PC-9 (cell line): Measurements from ENCODE around the gene LAMTOR2. TPM values are rescaled to one million over a fixed set of nuclear protein-coding genes. Genes with fewer than 3 reads are reported as not detected.

Experiments used
- BruUV-seq: library from RNA; stranded (reverse); fragments of 400-500 nt; replicated peaks from 2 replicates; lab custom pipeline; 2021; lab: Mats Ljungman, UMichigan
- CTCF ChIA-PET: fragments of 300-600 bp; sonication (Branson Sonifier 250); formaldehyde crosslinking; loops from one replicate; lab custom pipeline; 2022; ENCODE audit warnings: antibody characterized with exemption; lab: Charles Lee
- POLR2A ChIA-PET: fragments of 300-600 bp; sonication (Branson Sonifier 250); formaldehyde crosslinking; loops from one replicate; lab custom pipeline; 2022; ENCODE audit warnings: antibody characterized with exemption; ENCODE audit not compliant: unreplicated experiment; lab: Charles Lee
- DNase-seq, 2 experiments: peaks; one replicate each; pipeline versions ENCODE4 v3.0.0 to v3.0.0-alpha.2; 2015 to 2022; ENCODE audit warnings: mixed read lengths in 1 of 2
- H2AFZ ChIP-seq: fragments of 200-600 bp; sonication (generic); 2 replicates; pipeline ENCODE4 v1.8.1; 2017; ENCODE audit warnings: antibody characterized with exemption
- H3F3A ChIP-seq: fragments of 200-600 bp; sonication (generic); 2 replicates; pipeline ENCODE4 v1.8.1; 2017; ENCODE audit warnings: antibody characterized with exemption, mild to moderate bottlenecking, low read depth; ENCODE audit not compliant: insufficient read depth
- H3K27ac ChIP-seq: fragments of 200-600 bp; sonication (generic); 2 replicates; pipeline ENCODE4 v1.6.1; 2016; ENCODE audit warnings: mixed run types
- H3K27me3 ChIP-seq: fragments of 200-600 bp; sonication (generic); 2 replicates; pipeline ENCODE4 v1.6.1; 2016; ENCODE audit warnings: low read depth, mixed run types; ENCODE audit not compliant: insufficient read depth
- H3K36me3 ChIP-seq: fragments of 200-600 bp; sonication (generic); 2 replicates; pipeline ENCODE4 v1.6.1; 2016; ENCODE audit warnings: low read depth, mixed run types
- H3K4me1 ChIP-seq: fragments of 200-600 bp; sonication (generic); replicated peaks from 2 replicates; pipeline ENCODE4 v1.6.1; 2016; ENCODE audit warnings: mixed run types; ENCODE audit not compliant: insufficient read depth
- H3K4me2 ChIP-seq: fragments of 200-600 bp; sonication (generic); 2 replicates; pipeline ENCODE4 v1.6.1; 2017; ENCODE audit warnings: mixed run types
- H3K4me3 ChIP-seq: fragments of 200-600 bp; sonication (generic); 2 replicates; pipeline ENCODE4 v1.6.1; 2016; ENCODE audit warnings: mixed run types
- H3K79me2 ChIP-seq: fragments of 200-600 bp; sonication (generic); 2 replicates; pipeline ENCODE4 v1.6.1; 2017; ENCODE audit warnings: low read depth, mixed run types
- H3K9me2 ChIP-seq: fragments of 200-600 bp; sonication (generic); 2 replicates; pipeline ENCODE4 v1.8.1; 2017; ENCODE audit warnings: mild to moderate bottlenecking; ENCODE audit not compliant: insufficient read depth
- H3K9me3 ChIP-seq: fragments of 200-600 bp; sonication (generic); 2 replicates; pipeline ENCODE4 v1.8.1; 2016; ENCODE audit warnings: low read depth; ENCODE audit not compliant: insufficient read depth
- H4K20me1 ChIP-seq: fragments of 200-600 bp; sonication (generic); 2 replicates; pipeline ENCODE4 v1.8.1; 2017; ENCODE audit not compliant: insufficient read depth
- EZH2 ChIP-seq: fragments of 200-600 bp; sonication (generic); IDR thresholded peaks from 2 replicates; pipeline ENCODE4 v1.8.0; 2017; ENCODE audit warnings: antibody characterized with exemption, low read depth
- intact Hi-C: fragments of 100-400 bp; cut with micrococcal nuclease; formaldehyde crosslinking; loops from one replicate; pipeline ENCODE4 v1.10.0; 2022; ENCODE audit not compliant: unreplicated experiment
- total RNA-seq: library from RNA; stranded (reverse); gene quantifications from 2 replicates; pipeline ENCODE4 v1.2.3, GENCODE V29; 2021
- TF ChIP-seq, protein P1 (sequence below): fragments of 200-600 bp; sonication (generic); conservative IDR thresholded peaks from 2 replicates; pipeline ENCODE4 v1.6.1; 2017; ENCODE audit warnings: mixed run types, antibody characterized with exemption, mild to moderate bottlenecking, moderate library complexity

LAMTOR2 gene
- total RNA-seq, 1 experiment from 2014 or later = 76.8 TPM

DNA sequence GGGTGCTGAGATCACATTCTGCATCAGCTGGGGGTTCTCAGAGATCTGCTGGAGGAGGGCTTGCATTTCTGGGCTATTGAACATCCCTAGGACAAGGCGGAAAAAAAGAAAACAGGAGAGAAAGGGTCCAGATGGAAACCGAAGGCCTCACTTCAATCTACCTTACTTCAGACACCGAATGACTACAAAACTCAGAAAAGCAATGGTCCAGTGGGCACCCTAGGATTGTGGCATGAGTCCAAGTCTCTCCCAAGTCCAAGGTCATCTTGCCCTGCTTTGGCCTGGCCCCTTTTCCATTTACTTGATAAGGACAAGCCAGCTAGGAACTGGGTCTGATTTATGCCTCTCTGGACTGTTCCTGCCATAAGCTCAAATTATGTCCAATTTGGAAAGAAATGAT is 11.8 kb upstream of the LAMTOR2 start:
- no peaks in the 10 kb centered on the region for H3K79me2 ChIP-seq
- H3K27me3 ChIP-seq = no peaks in the 10 kb centered on the region
- H3K4me1 ChIP-seq = peaks cover 20% of the 10 kb centered on the region
- ChIA-PET CTCF (no interaction called here), POLR2A (no interaction called here)
- DNase-seq = no peak
- H3K9me3 ChIP-seq = no peaks in the 10 kb centered on the region
- no peak overlapping the region for H3K4me2 ChIP-seq
- peaks cover 15% of the 10 kb centered on the region; the same call in 1 of the 2 replicates for H3K36me3 ChIP-seq
- H4K20me1 ChIP-seq = no peaks in the 10 kb centered on the region
- BruUV-seq = no TSS peak
- H3K27ac ChIP-seq = no peak overlapping the region
- intact Hi-C loops = no loop called here
- H3F3A ChIP-seq = peaks cover 45% of the 10 kb centered on the region
- H2AFZ ChIP-seq = no peak overlapping the region
- H3K4me3 ChIP-seq = no peak overlapping the region
- H3K9me2 ChIP-seq = no peaks in the 10 kb centered on the region
- TF ChIP-seq EZH2 = no peak
- TF ChIP-seq, protein P1, sequence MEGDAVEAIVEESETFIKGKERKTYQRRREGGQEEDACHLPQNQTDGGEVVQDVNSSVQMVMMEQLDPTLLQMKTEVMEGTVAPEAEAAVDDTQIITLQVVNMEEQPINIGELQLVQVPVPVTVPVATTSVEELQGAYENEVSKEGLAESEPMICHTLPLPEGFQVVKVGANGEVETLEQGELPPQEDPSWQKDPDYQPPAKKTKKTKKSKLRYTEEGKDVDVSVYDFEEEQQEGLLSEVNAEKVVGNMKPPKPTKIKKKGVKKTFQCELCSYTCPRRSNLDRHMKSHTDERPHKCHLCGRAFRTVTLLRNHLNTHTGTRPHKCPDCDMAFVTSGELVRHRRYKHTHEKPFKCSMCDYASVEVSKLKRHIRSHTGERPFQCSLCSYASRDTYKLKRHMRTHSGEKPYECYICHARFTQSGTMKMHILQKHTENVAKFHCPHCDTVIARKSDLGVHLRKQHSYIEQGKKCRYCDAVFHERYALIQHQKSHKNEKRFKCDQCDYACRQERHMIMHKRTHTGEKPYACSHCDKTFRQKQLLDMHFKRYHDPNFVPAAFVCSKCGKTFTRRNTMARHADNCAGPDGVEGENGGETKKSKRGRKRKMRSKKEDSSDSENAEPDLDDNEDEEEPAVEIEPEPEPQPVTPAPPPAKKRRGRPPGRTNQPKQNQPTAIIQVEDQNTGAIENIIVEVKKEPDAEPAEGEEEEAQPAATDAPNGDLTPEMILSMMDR = no peak

DNA sequence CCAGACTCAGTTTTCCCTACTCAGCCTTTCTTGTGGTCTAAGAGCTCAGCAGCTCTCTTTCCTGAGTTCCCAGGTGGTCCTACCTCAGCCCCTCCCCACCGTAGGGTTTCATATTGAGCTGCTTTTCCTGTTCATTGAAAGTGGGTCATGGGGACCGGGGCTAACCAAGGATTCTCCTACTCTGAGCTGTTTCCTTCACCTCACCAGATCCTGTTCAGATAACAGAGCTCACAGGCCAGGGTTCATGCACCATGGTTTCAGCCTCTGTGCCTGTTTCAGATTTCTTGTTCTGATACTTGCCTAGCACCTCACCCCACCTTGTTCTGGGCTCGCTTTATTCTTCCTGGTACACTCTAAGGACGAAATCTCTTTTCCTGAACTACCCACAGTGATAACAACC is 9.5 kb upstream of the LAMTOR2 start:
- Histone ChIP-seq H3K4me1 (peaks cover 17% of the 10 kb centered on the region), H3K27ac (no peak overlapping the region), H3K4me3 (no peak overlapping the region), H3K79me2 (no peaks in the 10 kb centered on the region), H3K9me2 (no peaks in the 10 kb centered on the region), H3K36me3 (0 out of 2 replicates have a peak, but pooled peaks cover 13% of the 10 kb centered on the region), H3K4me2 (no peak overlapping the region), H3K27me3 (no peaks in the 10 kb centered on the region), H3F3A (peaks cover 36% of the 10 kb centered on the region), H3K9me3 (no peaks in the 10 kb centered on the region), H2AFZ (no peak overlapping the region), H4K20me1 (no peaks in the 10 kb centered on the region)
- no peak for DNase-seq
- intact Hi-C loops = no loop called here
- ChIA-PET CTCF (no interaction called here), POLR2A (interaction anchor here (0.7 kb wide), 1 partner anchor 113 kb away, joined by 8 read pairs; no protein-coding TSS in a partner anchor)
- TF ChIP-seq EZH2 = no peak
- TF ChIP-seq, protein P1 = no peak
- BruUV-seq = no TSS peak

DNA sequence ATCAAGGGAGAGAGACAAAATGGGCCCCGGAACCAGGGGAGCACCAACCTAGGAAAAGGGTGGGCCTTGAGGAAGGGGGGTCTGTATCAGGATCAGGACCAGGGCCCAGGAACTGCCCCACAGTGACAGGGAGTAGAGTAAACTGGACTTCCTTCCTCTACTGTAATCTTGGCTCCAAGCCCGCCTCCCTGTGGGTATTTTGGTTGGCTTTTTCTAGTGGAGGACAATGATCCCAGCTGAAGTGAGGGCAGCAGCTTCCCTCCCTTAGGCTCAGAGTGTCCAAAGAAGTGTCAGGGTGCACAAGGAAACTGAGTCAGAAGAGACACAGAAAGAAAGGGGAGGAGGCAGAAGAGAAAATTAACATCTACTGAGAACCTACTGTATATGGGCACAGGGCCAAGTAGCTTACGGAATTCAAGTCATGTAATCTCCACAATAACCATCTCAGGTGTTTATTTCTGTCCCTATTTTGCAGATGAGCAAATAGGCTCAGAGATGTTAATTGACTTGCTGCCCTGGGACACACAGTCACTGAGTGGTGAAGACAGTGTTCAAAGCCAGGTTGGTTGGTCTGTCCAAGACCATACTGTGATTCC is 5.8 kb upstream of the LAMTOR2 start:
- Histone ChIP-seq H3K4me3 (no peak overlapping the region), H3K27me3 (no peaks in the 10 kb centered on the region), H3K4me1 (0 out of 2 replicates have a peak, but pooled peaks cover 4% of the 10 kb centered on the region), H3K79me2 (peaks cover 27% of the 10 kb centered on the region), H3K27ac (no peak overlapping the region), H3K9me3 (no peaks in the 10 kb centered on the region), H4K20me1 (0 out of 2 replicates have a peak, but pooled peaks cover 6% of the 10 kb centered on the region), H3K4me2 (no peak overlapping the region), H3F3A (peaks cover under 1% of the 10 kb centered on the region; the same call in 1 of the 2 replicates), H3K9me2 (no peaks in the 10 kb centered on the region), H2AFZ (no peak overlapping the region), H3K36me3 (0 out of 2 replicates have a peak, but pooled peaks cover 9% of the 10 kb centered on the region)
- no peak for DNase-seq
- BruUV-seq = no TSS peak
- CTCF ChIA-PET = no interaction called here
- intact Hi-C loops = no loop called here
- TF ChIP-seq, protein P1 = no peak
- TF ChIP-seq EZH2 = no peak
- POLR2A ChIA-PET = no interaction called here
